HG02840 (cell line): ENCODE measurements around the gene PAFAH1B2.
"Not testable (repeated sequence)": the region's sequence is repeated elsewhere in the genome, so short reads cannot be mapped to it uniquely, and the experiment has no call there.

ENCODE experiments used
- ATAC-seq: cut with Tn5 transposase; IDR thresholded peaks from one replicate; pipeline ENCODE4 v1.9.1; 2021; ENCODE audit warnings: mild to moderate bottlenecking, moderate library complexity, moderate number of reproducible peaks; ENCODE audit not compliant: unreplicated experiment, low FRiP score

The PAFAH1B2 gene

GRCh38 chr11:117127171-117127901 lies 16.8 kb upstream of the PAFAH1B2 start:
- no peak for ATAC-seq

DNA sequence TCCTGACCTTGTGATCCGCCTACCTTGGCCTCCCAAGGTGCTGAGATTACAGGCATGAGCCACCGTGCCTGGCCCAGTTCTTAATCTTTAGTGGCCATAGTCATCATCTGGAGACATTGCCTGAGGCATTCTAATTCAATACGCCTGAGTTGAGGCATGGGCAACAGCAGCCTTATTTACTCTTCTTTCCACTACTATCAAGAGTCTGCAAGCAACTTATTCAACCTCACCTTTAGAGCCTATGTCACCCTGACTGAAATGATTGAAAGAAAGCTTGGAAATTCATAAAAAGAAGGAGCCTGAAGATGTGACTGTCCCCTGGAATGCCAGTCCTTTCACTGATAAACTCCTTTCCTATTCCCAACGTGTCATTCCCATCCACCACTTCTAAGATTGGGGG lies 15.8 kb upstream of the PAFAH1B2 start:
- no peak for ATAC-seq

DNA sequence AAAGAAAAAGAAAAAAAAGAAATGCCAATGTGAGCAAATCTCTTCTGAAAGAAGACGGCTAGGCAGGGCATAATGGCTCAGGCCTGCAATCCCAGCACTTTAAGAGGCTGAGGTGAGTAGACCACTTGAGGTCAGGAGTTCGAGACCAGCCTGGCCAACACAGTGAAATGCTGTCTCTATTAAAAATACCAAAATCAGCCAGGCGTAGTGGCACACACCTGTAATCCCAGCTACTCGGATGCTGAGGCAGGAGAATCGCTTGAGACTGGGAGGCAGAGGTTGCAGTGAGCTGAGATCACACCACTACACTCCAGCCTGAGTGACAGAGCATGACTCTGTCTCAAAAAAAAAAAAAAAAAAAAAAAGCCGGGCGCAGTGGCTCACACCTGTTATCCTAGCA lies 13.7 kb upstream of the PAFAH1B2 start:
- not testable (repeated sequence) for ATAC-seq

DNA sequence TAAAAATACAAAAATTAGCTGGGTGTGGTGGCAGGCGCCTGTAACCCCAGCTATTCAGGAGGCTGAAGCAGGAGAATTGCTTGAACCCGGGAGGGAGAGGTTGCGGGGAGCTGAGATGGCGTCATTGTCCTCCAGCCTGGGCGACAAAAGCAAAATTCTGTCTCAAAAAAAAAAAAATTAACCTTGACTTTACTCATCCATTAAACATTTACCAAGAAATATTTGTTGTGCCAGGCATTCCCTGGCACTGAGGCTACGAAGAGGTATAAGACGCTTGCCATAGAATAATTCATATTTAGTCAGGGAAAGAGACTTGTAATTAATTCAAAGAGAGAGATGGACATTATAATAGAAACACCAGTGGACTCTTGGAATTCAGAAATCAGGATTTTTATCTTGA lies 13.2 kb upstream of the PAFAH1B2 start:
- ATAC-seq, result no peak

- ATAC-seq, result no peak
Measured at GRCh38 chr11:117134431-117134830, 9.7 kb upstream of the PAFAH1B2 start.

DNA sequence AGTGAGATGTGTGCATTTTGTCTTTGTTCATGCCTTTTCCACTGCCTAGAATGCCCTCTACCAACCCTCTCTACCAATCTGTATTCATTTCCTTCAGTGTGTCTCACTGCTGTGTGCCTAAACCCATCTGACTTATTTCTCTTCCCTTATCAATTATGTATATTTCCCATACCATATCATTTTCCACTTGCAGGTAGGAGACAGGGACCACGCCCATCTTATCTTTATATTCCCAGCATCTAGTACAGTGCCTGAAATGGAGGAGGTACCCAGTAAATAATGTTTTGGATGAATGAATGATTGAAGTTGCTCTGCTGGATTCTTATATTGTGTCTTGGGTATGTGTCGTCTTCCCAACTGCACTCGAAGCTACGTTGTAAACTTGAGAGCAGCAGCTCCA lies 9.1 kb upstream of the PAFAH1B2 start:
- ATAC-seq, result not testable (repeated sequence)

GRCh38 chr11:117137223-117138086 lies 6.6 kb upstream of the PAFAH1B2 start:
- not testable (repeated sequence) for ATAC-seq

- no peak for ATAC-seq
Measured at GRCh38 chr11:117143390-117143789, 697 bp upstream of the PAFAH1B2 start.

- ATAC-seq, result peak; percentile 56
Measured at GRCh38 chr11:117144477-117145392, 648 bp downstream of the PAFAH1B2 start.

DNA sequence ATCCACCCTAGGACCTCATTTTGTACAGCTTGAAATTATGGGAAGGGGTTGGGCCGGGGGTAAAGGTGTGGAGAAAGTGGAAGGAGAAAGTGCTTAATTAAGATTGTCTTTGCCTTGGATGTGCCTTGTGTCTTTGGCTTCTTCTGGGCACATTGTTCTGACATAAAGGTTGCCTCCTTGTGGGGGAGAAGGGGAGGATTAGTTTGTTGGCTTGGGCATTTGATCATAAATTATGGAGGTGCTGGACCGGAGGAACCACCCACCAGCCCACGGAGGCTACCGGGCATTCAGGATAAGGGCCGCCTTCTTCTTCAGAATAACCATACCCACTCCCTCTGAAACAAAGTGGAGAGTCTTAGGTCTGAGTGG lies 1.3 kb downstream of the PAFAH1B2 start:
- ATAC-seq, result no peak

GRCh38 chr11:117146521-117146920 lies 2.4 kb downstream of the PAFAH1B2 start:
- no peak for ATAC-seq

DNA sequence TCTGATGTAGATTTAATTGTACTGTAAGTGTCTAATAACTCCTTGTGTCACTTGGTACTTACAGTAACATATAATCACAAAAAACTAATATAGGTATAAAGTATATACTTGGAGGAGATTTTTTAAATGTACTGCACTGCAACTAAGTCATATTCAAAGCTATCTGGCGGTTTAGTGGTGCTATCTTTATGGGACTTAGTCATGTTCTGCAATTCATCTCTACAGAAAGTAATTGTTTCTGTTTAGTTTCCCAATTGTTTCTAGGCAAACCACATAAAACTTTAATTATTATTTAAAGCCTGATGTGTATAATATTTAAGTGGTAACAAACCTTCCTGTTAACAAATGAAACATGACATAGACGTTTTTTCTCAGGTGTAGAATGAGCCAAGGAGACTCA lies 8.0 kb downstream of the PAFAH1B2 start:
- no peak for ATAC-seq

DNA sequence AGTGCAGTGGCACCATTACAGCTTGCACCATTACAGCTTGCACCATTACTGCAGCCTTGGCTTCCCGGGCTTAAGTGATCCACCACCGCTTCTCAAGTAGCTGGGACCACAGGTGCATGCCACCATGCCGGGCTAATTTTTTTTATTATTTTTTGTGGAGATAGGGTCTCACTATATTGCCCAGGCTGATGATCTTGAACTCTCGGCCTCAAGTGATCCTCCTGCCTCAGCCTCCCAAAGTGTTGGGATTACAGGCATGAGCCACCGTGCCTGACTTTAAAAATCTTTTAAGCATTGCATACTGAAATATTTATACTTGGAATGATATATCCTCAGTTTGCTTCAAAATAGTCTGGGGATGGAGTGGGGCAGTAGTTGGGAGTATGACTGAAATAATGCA lies 10.4 kb downstream of the PAFAH1B2 start:
- no peak for ATAC-seq

GRCh38 chr11:117157507-117157906 lies 13.4 kb downstream of the PAFAH1B2 start:
- no peak for ATAC-seq

- no peak for ATAC-seq
Measured at GRCh38 chr11:117159892-117160291, 15.8 kb downstream of the PAFAH1B2 start.

DNA sequence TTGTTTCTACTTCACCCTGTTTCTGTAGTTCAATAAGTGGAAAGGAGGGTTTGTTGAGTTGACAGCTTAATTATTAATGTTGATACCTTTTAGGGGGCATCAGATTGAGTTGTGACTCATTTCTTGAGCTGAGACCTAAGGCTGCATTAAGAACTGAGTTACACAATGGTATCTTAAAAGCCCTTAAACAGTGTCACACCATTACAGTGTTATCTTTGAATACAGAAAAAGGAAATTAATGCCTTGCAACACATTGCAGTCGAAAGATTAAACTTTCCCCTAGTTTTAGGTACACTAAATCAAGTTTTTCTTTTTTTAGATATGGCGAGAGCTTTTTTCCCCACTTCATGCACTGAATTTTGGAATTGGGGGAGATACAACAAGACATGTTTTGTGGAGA lies 16.7 kb downstream of the PAFAH1B2 start:
- no peak for ATAC-seq

DNA sequence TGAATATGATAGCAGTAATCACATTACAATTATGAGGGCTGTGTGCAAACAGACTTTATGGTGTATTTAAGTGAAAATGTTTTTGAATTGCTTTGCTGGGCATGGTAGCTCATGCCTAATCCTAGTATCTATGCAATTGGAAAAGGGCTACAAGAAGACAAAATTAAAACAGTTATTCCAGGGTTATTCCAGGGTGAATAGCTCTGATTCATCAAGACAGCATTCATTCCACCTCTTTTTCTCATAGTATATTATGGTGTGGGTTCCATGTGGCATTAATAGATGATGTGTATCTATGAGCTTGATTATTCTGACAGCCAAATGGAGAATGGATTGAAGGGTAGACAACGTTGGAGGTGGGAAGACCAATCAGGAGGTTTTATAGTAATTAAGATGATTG lies 22.4 kb downstream of the PAFAH1B2 start:
- ATAC-seq, result no peak

DNA sequence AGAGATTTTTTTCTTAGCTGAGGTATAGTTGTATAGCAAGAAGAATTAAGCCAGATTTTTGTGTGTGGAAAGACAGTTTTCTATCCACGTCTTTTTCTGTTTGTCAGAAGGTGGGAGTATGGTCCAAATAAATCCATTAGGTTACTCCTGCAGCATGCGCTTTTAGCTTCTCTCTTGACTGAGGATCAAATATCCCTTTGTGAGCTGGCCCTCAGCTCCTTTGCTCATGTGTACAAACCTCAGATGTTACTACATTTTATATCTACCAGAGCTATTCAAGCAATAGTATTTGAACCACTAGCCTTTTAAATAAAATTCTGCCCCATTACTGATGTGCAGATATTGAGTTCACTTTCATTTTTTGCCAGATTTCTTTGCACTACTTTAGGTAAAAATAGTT lies 25.6 kb downstream of the PAFAH1B2 start:
- ATAC-seq, result no peak

DNA sequence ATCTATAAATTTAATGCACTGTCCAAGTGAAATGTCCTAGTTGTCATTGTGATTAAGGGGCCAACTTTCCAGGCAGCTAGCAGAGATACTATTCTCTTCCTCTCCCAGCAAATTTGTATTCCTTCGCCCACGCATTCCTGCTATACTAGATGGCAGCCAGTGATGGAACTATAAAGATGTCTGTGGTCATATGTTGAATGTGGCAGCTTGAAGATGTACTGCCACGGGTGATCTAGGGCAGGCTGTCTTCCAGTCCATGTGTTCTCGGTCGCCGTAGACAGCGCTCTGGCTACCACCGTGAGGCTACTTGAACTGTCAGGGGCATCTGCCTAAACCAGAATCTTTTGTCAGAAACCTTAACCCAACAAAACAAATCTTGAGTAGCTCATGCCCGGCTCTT lies 26.1 kb downstream of the PAFAH1B2 start:
- ATAC-seq, result no peak

DNA sequence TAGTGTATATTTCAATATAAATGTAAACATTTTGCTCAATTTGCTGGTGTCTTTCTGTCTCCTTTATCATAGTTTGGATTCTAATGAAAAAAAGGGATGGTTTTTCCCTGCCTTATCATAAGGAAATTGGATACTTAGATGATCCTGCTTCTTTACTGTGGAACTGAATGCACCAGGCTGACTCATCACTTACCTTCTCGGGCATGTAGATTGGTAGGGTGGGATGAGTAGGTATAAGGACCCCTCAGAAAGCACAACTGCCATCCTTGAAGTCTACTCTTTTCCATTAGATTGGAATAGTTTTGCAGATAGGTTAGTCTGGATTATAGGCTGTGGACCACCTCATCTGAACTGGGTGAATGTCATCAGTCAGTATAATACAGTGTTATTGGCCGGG lies 26.9 kb downstream of the PAFAH1B2 start:
- no peak for ATAC-seq
